KOPT-K1 (cell line): ENCODE data around the gene GRID1.
"Not testable (repeated sequence)": the region's sequence is repeated elsewhere in the genome, so short reads cannot be mapped to it uniquely, and the experiment has no call there.

Experiments used
- H3K27ac ChIP-seq: fragments of 200-600 bp; sonication (generic); 2 replicates; pipeline ENCODE4 v1.5.1; 2016; ENCODE audit warnings: antibody characterized with exemption, mild to moderate bottlenecking, low read depth, low read length; ENCODE audit not compliant: poor library complexity, severe bottlenecking
- H3K36me3 ChIP-seq: fragments of 200-600 bp; sonication (generic); 2 replicates; pipeline ENCODE4 v1.5.1; 2017; ENCODE audit warnings: antibody characterized with exemption, mild to moderate bottlenecking, low read length, moderate library complexity; ENCODE audit not compliant: insufficient read depth
- H3K9me3 ChIP-seq: fragments of 200-600 bp; sonication (generic); 2 replicates; pipeline ENCODE4 v1.5.1; 2017; ENCODE audit warnings: antibody characterized with exemption, low read length, mild to moderate bottlenecking; ENCODE audit not compliant: insufficient read depth, poor library complexity, severe bottlenecking

GRID1 gene

GRCh38 chr10:86083664-86084175 lies 282.9 kb downstream of the GRID1 start:
- no peak overlapping the region for H3K27ac ChIP-seq
- no peaks in the 10 kb centered on the region for H3K9me3 ChIP-seq
- H3K36me3 ChIP-seq = no peaks in the 10 kb centered on the region

DNA sequence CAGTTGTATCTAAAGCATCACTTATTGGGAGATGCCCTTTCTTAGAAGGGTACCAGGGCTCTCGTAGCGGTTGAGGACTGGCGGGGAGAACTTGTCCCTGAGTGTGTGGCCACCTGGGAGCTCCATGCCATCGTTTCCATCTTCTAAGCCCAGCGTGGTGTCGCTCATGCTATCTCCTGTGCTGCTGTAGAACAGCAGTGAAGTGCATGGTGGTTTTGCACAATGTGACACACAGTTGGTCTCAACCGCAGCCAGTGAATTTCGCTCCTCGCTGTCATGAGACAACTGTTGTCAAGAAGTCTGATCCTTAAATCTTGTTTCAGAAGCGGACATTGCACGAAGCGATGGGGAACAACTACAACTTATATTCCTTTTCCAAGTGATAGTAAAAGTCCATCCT lies 283.4 kb downstream of the GRID1 start:
- H3K9me3 ChIP-seq = no peaks in the 10 kb centered on the region
- H3K36me3 ChIP-seq = no peaks in the 10 kb centered on the region
- H3K27ac ChIP-seq = no peak overlapping the region

GRCh38 chr10:86082556-86082955 lies 284.0 kb downstream of the GRID1 start:
- H3K36me3 ChIP-seq = no peaks in the 10 kb centered on the region
- H3K9me3 ChIP-seq = no peaks in the 10 kb centered on the region
- no peak overlapping the region for H3K27ac ChIP-seq

- no peak overlapping the region for H3K27ac ChIP-seq
- no peaks in the 10 kb centered on the region for H3K36me3 ChIP-seq
- H3K9me3 ChIP-seq = no peaks in the 10 kb centered on the region
These were observed 287.5 kb downstream of the GRID1 start for GRCh38 chr10:86079088-86079487.

GRCh38 chr10:86078639-86079035 lies 288.0 kb downstream of the GRID1 start:
- Histone ChIP-seq H3K9me3 (no peaks in the 10 kb centered on the region), H3K27ac (no peak overlapping the region), H3K36me3 (no peaks in the 10 kb centered on the region)

GRCh38 chr10:86077871-86078638 lies 288.5 kb downstream of the GRID1 start:
- Histone ChIP-seq H3K27ac (no peak overlapping the region), H3K9me3 (no peaks in the 10 kb centered on the region), H3K36me3 (no peaks in the 10 kb centered on the region)

- Histone ChIP-seq H3K36me3 (no peaks in the 10 kb centered on the region), H3K27ac (no peak overlapping the region), H3K9me3 (no peaks in the 10 kb centered on the region)
These were observed 289.3 kb downstream of the GRID1 start for GRCh38 chr10:86077271-86077670.

GRCh38 chr10:86076497-86076896 lies 290.1 kb downstream of the GRID1 start:
- not testable (repeated sequence) for H3K9me3 ChIP-seq, H3K36me3 ChIP-seq, H3K27ac ChIP-seq

DNA sequence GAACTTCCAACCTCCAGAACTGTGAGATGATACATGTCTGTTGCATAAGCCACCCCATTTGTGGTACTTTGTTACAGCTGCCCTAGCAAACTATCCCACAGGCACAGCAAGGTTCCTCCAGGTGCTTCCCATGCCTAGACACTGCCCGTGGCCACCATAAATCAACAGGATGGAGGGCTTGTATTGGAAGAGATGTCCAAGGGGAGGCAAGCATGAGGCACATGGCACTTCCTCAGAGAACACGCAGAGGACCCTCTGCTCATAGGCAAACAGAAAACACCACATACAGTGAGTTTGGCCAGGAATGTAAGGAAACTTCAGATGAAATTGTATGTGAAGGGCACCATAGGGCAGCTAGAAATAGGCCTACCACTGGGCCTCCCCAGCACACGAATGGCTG lies 291.1 kb downstream of the GRID1 start:
- Histone ChIP-seq H3K36me3 (no peaks in the 10 kb centered on the region), H3K27ac (no peak overlapping the region), H3K9me3 (no peaks in the 10 kb centered on the region)

DNA sequence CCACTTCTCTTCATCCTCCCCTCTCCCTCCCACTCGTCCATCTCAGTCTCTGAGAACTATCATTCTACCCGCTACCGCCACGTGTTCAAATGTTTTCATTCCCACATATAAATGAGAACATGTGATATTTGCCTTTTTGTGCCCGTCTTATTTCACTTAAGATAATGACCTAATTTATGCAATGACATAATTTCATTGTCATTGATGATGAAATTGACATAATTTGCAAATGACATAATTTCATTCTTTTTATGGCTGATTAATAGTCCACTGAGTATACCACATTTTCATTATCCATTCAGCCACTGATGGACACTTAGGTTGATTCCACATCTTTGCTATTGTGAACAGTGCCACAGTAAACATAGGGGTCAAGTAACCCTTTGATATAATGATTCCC lies 292.3 kb downstream of the GRID1 start:
- Histone ChIP-seq H3K27ac (no peak overlapping the region), H3K9me3 (no peaks in the 10 kb centered on the region), H3K36me3 (no peaks in the 10 kb centered on the region)

- no peaks in the 10 kb centered on the region for H3K36me3 ChIP-seq
- no peaks in the 10 kb centered on the region for H3K9me3 ChIP-seq
- H3K27ac ChIP-seq = no peak overlapping the region
These were observed 293.2 kb downstream of the GRID1 start for GRCh38 chr10:86073199-86073977.

DNA sequence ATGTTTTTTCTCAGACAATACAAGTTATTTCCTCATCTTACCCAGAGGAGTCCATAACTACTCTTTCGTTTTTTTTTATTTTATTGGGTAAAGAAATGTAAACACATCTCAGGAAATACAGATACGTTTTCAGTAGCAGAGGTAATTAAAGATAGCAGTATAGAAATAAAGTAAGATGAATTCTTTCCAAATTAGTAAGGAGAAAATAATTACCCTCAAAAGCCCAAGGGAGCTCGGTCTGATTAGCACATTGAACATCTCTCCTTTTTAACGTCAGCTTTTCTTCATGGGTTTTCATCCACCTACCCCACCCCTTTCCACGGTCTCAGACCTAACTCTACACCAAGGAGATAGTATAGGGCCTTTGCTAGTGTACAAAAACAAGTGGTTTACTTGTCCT lies 294.2 kb downstream of the GRID1 start:
- H3K36me3 ChIP-seq = no peaks in the 10 kb centered on the region
- no peaks in the 10 kb centered on the region for H3K9me3 ChIP-seq
- H3K27ac ChIP-seq = no peak overlapping the region

DNA sequence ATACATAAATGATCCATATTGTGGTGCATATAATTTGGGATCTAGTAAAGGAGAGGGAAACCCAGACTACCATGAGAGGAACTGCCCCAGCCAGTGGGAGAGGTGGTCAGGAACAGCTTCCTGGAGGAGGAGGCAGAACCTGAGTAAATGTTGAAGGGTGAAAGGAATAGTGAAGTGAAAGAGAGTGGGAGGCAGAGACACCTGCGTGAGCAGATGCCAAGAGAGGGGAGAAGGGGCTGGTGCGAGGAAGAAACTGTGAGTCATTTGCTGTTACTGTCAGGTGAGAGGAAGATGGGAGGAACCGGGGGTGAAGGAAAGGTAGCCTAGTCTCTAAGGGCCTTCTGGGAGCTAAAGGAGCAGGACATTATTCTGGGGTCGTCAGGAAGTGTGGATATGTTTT lies 294.8 kb downstream of the GRID1 start:
- Histone ChIP-seq H3K9me3 (no peaks in the 10 kb centered on the region), H3K36me3 (no peaks in the 10 kb centered on the region), H3K27ac (no peak overlapping the region)

- Histone ChIP-seq H3K27ac (no peak overlapping the region), H3K36me3 (no peaks in the 10 kb centered on the region), H3K9me3 (no peaks in the 10 kb centered on the region)
These were observed 295.4 kb downstream of the GRID1 start for GRCh38 chr10:86071145-86071544.

GRCh38 chr10:86070278-86070677 lies 296.3 kb downstream of the GRID1 start:
- Histone ChIP-seq H3K9me3 (no peaks in the 10 kb centered on the region), H3K36me3 (no peaks in the 10 kb centered on the region), H3K27ac (no peak overlapping the region)
